GM12801 (cell line): Measurements from ENCODE around the gene GPX7.

Experiments used
- TF ChIP-seq, protein P1 (sequence below): IDR thresholded peaks from one replicate; pipeline ENCODE4 v1.5.1; 2011; ENCODE audit warnings: control low read depth; ENCODE audit not compliant: insufficient read length; ENCODE audit errors: extremely low read depth

The GPX7 gene

DNA sequence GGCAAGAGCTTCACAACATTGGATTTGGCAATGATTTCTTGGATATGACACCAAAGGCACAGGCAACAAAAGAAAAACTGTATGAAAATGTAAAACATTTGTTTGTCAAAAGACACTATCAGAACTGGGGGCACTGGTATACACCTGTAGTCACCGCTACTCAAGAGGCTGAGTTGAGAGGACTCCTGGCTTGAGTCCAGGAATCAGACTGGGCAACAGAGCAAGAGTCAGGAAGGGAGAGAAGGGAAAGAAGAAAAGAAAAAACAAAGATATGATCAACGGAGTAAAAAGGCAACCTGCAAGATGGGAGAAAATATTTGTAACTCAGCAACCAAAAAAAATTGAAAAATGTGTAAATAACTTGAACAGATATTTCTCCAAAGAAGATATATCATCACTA lies 43.2 kb upstream of the GPX7 start:
- TF ChIP-seq, protein P1, sequence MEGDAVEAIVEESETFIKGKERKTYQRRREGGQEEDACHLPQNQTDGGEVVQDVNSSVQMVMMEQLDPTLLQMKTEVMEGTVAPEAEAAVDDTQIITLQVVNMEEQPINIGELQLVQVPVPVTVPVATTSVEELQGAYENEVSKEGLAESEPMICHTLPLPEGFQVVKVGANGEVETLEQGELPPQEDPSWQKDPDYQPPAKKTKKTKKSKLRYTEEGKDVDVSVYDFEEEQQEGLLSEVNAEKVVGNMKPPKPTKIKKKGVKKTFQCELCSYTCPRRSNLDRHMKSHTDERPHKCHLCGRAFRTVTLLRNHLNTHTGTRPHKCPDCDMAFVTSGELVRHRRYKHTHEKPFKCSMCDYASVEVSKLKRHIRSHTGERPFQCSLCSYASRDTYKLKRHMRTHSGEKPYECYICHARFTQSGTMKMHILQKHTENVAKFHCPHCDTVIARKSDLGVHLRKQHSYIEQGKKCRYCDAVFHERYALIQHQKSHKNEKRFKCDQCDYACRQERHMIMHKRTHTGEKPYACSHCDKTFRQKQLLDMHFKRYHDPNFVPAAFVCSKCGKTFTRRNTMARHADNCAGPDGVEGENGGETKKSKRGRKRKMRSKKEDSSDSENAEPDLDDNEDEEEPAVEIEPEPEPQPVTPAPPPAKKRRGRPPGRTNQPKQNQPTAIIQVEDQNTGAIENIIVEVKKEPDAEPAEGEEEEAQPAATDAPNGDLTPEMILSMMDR = no peak

DNA sequence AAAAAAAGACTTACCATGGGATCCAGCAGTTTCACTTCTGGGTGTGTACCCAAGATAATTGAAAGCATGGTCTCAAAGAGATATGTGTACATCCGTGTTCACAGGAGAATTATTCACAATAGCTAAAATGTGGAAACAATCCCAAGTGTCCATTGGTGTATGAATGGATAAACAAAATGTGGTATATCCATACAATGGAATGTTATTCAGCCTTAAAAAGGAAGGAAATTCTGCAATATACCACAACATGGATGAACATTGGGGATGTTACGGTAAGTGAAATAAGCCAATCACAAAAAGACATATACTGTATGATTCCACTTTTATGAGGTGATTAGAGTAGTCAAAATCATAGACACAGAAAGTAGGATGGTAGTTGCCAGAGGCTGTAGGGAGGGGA lies 42.3 kb upstream of the GPX7 start:
- TF ChIP-seq, protein P1 = no peak

DNA sequence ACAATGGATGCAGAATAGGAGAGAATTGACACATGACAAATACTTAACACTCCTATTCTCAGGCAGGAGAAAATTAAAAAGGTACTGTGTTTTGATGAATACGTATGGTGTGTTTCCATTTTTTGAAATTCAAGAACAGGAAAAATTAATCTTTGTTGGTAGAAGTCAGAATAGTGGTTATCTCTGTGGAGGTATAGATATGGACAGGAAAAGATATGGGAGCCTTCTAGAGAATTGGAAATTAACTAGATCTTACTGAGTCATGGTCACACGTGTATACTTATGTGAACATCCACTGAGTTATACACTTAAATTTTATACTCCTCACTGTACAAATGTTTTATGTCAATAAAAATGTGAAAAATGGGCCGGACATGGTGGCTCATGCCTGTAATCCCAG lies 39.4 kb upstream of the GPX7 start:
- TF ChIP-seq, protein P1 = no peak

DNA sequence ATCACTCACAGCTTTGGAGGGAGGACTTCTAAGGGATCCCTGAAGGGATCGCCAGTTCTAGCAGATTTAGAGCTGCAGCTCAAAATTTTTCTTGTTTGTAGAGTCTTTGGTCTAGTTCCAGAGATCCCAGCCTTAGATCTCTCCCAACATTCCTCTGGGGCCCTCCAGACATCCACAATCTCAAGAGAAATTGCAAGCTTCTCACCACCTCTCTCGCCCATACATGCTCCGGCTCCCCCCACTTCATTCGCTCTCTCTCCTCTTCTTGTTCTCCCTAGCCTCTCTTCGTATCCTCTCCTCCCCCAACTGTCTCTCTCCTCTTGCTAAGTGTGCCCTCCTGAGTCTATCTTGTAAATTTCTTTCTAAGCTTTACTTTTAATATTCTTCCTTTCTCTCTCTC lies 34.2 kb upstream of the GPX7 start:
- TF ChIP-seq, protein P1 = no peak

DNA sequence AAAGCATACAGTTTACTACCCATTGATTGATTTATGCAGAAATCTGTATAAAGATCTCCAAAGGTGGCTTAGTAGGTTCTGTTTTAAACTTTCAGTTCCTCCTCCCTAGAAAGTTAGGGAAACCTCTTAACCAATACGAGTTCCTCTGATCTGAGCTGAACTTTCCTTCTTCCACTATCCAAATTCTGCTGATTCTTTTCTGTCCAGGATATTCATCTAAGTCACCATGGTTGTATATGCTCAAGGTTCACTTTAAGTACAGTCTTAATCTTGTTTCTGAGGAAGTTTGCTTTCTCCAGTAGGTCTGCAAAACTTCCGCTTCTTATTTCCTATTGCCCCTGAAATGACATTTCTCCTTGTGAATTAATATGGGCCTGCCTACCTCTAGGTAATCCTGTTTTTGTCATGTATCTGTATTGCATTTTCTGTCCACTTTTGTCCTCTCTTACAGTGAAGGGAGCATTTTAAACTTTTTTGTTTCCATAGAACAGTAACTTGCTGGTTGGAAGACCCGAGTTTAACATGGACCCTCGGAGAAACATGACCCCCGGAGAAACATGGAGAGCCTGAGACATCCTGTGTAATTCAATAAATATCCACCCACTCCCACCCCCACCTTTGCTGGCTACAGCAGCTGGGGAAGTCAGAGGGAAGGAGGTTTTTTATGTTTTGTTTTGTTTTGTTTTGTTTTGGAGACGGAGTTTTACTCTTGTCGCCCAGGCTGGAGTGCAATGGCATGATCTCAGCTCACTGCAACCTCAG lies 32.5 kb upstream of the GPX7 start:
- TF ChIP-seq, protein P1 = no peak

DNA sequence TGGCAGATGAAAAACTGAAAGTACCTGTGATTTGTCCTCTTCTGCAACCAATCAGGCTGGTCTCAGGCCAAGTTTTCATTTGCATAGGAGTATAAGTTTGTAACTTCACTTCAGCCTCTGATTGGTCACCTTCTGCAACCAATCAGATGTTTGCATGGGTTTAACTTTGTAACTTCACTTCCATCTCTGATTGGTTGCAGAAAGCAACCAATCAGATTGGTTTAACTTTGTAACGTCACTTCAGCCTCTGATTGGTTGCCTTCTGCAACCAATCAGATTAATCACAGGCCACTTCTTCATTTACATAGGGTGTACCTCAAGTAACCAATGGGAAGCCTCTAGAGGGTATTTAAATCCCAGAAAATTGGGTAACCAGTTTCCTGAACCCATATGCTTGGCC lies 30.4 kb upstream of the GPX7 start:
- TF ChIP-seq, protein P1 = no peak

DNA sequence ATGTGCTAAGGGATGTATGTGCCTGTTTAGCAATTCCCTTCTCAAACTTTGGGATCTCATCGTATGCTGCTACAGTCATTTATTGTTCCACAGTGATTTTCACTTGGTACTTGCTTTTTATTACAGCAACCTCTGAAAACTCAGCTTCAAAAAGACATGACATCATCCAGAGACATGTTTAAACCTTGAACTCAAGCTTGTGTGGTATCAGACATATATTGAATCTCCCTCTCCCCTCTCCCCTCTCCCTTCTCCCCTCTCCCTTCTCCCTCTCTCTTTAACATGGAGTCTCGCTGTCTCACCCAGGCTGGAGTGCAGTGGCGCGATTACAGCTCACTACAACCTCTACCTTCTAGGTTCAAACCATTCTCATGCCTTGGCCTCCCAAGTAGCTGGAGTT lies 29.8 kb upstream of the GPX7 start:
- TF ChIP-seq, protein P1 = no peak
